Measurements from ENCODE around the gene ELAVL3.

DNA sequence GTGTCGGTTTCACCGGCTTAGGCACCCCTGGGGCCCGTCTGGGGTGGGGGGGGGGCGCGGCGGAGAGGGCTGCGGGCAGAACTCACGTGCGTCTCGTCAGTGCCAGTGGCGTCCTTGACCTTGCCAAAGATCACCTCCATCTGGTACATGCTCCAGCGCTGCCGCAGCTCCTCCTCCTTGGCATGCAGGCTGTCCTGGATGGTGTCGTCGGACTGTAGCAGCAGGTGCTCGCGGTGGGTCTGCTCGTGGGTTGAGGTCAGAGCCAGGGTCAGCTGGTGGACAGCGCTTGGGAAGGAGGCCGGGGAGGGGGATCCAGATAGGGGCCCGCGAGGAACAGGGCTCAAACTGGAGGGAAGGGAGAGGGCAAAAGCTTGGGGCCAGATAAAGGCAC is 57.1 kb downstream of the ELAVL3 start:
- TF ChIP-seq POLR2A (IDR thresholded peaks at IDR 0.05) = no peak
- TF ChIP-seq, protein P1, sequence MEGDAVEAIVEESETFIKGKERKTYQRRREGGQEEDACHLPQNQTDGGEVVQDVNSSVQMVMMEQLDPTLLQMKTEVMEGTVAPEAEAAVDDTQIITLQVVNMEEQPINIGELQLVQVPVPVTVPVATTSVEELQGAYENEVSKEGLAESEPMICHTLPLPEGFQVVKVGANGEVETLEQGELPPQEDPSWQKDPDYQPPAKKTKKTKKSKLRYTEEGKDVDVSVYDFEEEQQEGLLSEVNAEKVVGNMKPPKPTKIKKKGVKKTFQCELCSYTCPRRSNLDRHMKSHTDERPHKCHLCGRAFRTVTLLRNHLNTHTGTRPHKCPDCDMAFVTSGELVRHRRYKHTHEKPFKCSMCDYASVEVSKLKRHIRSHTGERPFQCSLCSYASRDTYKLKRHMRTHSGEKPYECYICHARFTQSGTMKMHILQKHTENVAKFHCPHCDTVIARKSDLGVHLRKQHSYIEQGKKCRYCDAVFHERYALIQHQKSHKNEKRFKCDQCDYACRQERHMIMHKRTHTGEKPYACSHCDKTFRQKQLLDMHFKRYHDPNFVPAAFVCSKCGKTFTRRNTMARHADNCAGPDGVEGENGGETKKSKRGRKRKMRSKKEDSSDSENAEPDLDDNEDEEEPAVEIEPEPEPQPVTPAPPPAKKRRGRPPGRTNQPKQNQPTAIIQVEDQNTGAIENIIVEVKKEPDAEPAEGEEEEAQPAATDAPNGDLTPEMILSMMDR (IDR thresholded peaks at IDR 0.05) = no peak
